GM12891 (cell line): ENCODE results near the gene ELMOD3.
A peak's percentile ranks its signal among the peaks of the same experiment; 100 is the strongest.
"Not testable (repeated sequence)": the region's sequence is repeated elsewhere in the genome, so short reads cannot be mapped to it uniquely, and the experiment has no call there.

Source experiments
- DNase-seq: peaks from one replicate; pipeline ENCODE4 v3.0.0; 2011; ENCODE audit warnings: low spot score; ENCODE audit not compliant: insufficient read length
- FAIRE-seq: peaks from 2 replicates; lab custom pipeline; 2011; peaks lifted over from hg19 to GRCh38; lab: Jason Lieb, UNC
- PAX5 ChIP-seq: IDR thresholded peaks from 2 replicates; pipeline ENCODE4 v1.6.1; 2011; ENCODE audit warnings: low read length, moderate library complexity, mild to moderate bottlenecking; ENCODE audit not compliant: insufficient read depth, severe bottlenecking
- POLR2A ChIP-seq: IDR thresholded peaks from 2 replicates; pipeline ENCODE4 v1.6.1; 2011; ENCODE audit warnings: low read depth, low read length, control low read depth
- POLR2AphosphoS5 ChIP-seq: IDR thresholded peaks from 2 replicates; pipeline ENCODE4 v1.6.1; 2011; ENCODE audit warnings: low read depth, low read length, control low read depth
- POU2F2 ChIP-seq: IDR thresholded peaks from 2 replicates; pipeline ENCODE4 v1.6.1; 2011; ENCODE audit warnings: low read depth, mild to moderate bottlenecking, control low read depth, low read length, moderate library complexity
- SPI1 ChIP-seq: IDR thresholded peaks from 2 replicates; pipeline ENCODE4 v1.6.1; 2011; ENCODE audit warnings: low read depth, low read length, control low read depth
- TAF1 ChIP-seq: IDR thresholded peaks from 2 replicates; pipeline ENCODE4 v1.6.1; 2011; ENCODE audit warnings: low read depth, low read length, control low read depth

Gene ELMOD3

GRCh38 chr2:85435220-85435958 lies 80.8 kb downstream of the ELMOD3 start:
- FAIRE-seq: no peak
- TF ChIP-seq POU2F2 (no peak), SPI1 (no peak), POLR2AphosphoS5 (no peak), TAF1 (no peak), PAX5 (no peak), POLR2A (no peak)

GRCh38 chr2:85435981-85436835 lies 81.6 kb downstream of the ELMOD3 start:
- FAIRE-seq (no peak), DNase-seq (no peak)
- no peak for TF ChIP-seq TAF1
- TF ChIP-seq POLR2A: no peak
- TF ChIP-seq PAX5: no peak
- no peak for TF ChIP-seq POU2F2
- no peak for TF ChIP-seq SPI1
- no peak for TF ChIP-seq POLR2AphosphoS5

More at GRCh38 chr2:85435220-85435958, 80.8 kb downstream of the ELMOD3 start:
- no peak for DNase-seq

- no peak for TF ChIP-seq SPI1
- TF ChIP-seq PAX5: no peak
- no peak for TF ChIP-seq POU2F2
- no peak for TF ChIP-seq TAF1
- TF ChIP-seq POLR2A: no peak
- no peak for TF ChIP-seq POLR2AphosphoS5
- DNase-seq: no peak
- peak; percentile 61 for FAIRE-seq
Observed at GRCh38 chr2:85436836-85437487, 82.4 kb downstream of the ELMOD3 start.

- 0 out of 2 replicates have a peak, but pooled peaks have one; percentile 42 for TF ChIP-seq POLR2AphosphoS5
- TF ChIP-seq POU2F2: no peak
- no peak for TF ChIP-seq TAF1
- TF ChIP-seq SPI1: no peak
- TF ChIP-seq PAX5: peak; percentile 83
- TF ChIP-seq POLR2A: peak; percentile 35; the same call in 1 of the 2 replicates
- DNase-seq: peak; percentile 89
- peak; percentile 74 for FAIRE-seq
Observed at GRCh38 chr2:85437488-85438200, 83.1 kb downstream of the ELMOD3 start.

- FAIRE-seq (no peak), DNase-seq (no peak)
- TF ChIP-seq POU2F2 (no peak), TAF1 (no peak), POLR2AphosphoS5 (no peak), PAX5 (no peak), SPI1 (no peak), POLR2A (no peak)
Observed at GRCh38 chr2:85438201-85439024, 83.8 kb downstream of the ELMOD3 start.

GRCh38 chr2:85439025-85439472 lies 84.5 kb downstream of the ELMOD3 start:
- no peak for DNase-seq
- FAIRE-seq: no peak
- TF ChIP-seq PAX5 (no peak), POU2F2 (no peak), POLR2AphosphoS5 (no peak), TAF1 (no peak), SPI1 (no peak), POLR2A (no peak)

GRCh38 chr2:85439569-85439968 lies 85.0 kb downstream of the ELMOD3 start:
- not testable (repeated sequence) for FAIRE-seq

GRCh38 chr2:85439986-85440385 lies 85.4 kb downstream of the ELMOD3 start:
- no peak for FAIRE-seq
- DNase-seq: no peak
- no peak for TF ChIP-seq SPI1
- TF ChIP-seq PAX5: no peak
- TF ChIP-seq TAF1: no peak
- no peak for TF ChIP-seq POLR2AphosphoS5
- no peak for TF ChIP-seq POU2F2
- TF ChIP-seq POLR2A: no peak

More at GRCh38 chr2:85439569-85439968, 85.0 kb downstream of the ELMOD3 start:
- not testable (repeated sequence) for DNase-seq
